ENCODE results near the gene ALG6. TPM values are rescaled to one million over a fixed set of nuclear protein-coding genes. Genes with fewer than 3 reads are reported as not detected.
A peak's percentile ranks its signal among the peaks of the same experiment; 100 is the strongest.
"Not testable (repeated sequence)": the region's sequence is repeated elsewhere in the genome, so short reads cannot be mapped to it uniquely, and the experiment has no call there.

The ALG6 gene
- total RNA-seq, 2 donors from 2014 or later: 25.9 to 26.9 TPM

- peaks cover 32% of the 10 kb centered on the region for H3K9me3 Mint-ChIP-seq
- H3K4me3 Mint-ChIP-seq: no peak overlapping the region
- no peaks in the 10 kb centered on the region for H3K27me3 ChIP-seq (ENCODE audit: control insufficient read depth, insufficient read depth, low read length, poor library complexity, severe bottlenecking)
- H3K36me3 ChIP-seq (ENCODE audit: control insufficient read depth, insufficient read depth, low read length): peaks cover 5% of the 10 kb centered on the region
- WGBS, 2 experiments (ENCODE audit: insufficient coverage in 1 of 2, insufficient read length in 1 of 2): 83% methylated on average over 3 of the region's 3 CpGs; no CpG with 5 or more reads in 1 of the 2 experiments
- no peaks in the 10 kb centered on the region for H3K4me1 Mint-ChIP-seq
- no peaks in the 10 kb centered on the region for H3K27me3 Mint-ChIP-seq (ENCODE audit: insufficient read depth)
- H3K9me3 ChIP-seq (ENCODE audit: control insufficient read depth, low read length): peaks cover 32% of the 10 kb centered on the region
- H3K36me3 Mint-ChIP-seq (ENCODE audit: low read depth): peaks cover 34% of the 10 kb centered on the region
- no peak overlapping the region for H3K9ac ChIP-seq (ENCODE audit: extremely low read depth, low read length, poor library complexity, severe bottlenecking)
- peak; percentile 55 for DNase-seq
- peak; percentile 64 for TF ChIP-seq CTCF (conservative IDR thresholded peaks at IDR 0.05)
- no peak overlapping the region for H3K27ac ChIP-seq (ENCODE audit: low read depth, low read length)
- no peak overlapping the region for H3K27ac Mint-ChIP-seq
- H3K4me3 ChIP-seq (ENCODE audit: low read length): no peak overlapping the region
- no peaks in the 10 kb centered on the region for H3K4me1 ChIP-seq (ENCODE audit: control insufficient read depth, insufficient read depth, low read length)
Measured at GRCh38 chr1:63466759-63467158, 99.3 kb downstream of the ALG6 start.

GRCh38 chr1:63468683-63469082 lies 101.3 kb downstream of the ALG6 start:
- H3K4me1 Mint-ChIP-seq: not testable (repeated sequence)

GRCh38 chr1:63475761-63476160 lies 108.3 kb downstream of the ALG6 start:
- WGBS, 2 experiments (ENCODE audit: insufficient coverage in 1 of 2, insufficient read length in 1 of 2): 71 to 92% methylated on average over 4 to 7 of the region's 7 CpGs
- H3K4me3 Mint-ChIP-seq: no peak overlapping the region
- Histone ChIP-seq H3K36me3 (ENCODE audit: control insufficient read depth, insufficient read depth, low read length) (peaks cover 14% of the 10 kb centered on the region), H3K9me3 (ENCODE audit: control insufficient read depth, low read length) (peaks cover 23% of the 10 kb centered on the region), H3K4me1 (ENCODE audit: control insufficient read depth, insufficient read depth, low read length) (no peaks in the 10 kb centered on the region), H3K9ac (ENCODE audit: extremely low read depth, low read length, poor library complexity, severe bottlenecking) (no peak overlapping the region), H3K27ac (ENCODE audit: low read depth, low read length) (no peak overlapping the region), H3K4me3 (ENCODE audit: low read length) (no peak overlapping the region), H3K27me3 (ENCODE audit: control insufficient read depth, insufficient read depth, low read length, poor library complexity, severe bottlenecking) (no peaks in the 10 kb centered on the region)
- DNase-seq: no peak
- H3K9me3 Mint-ChIP-seq: peaks cover 21% of the 10 kb centered on the region
- TF ChIP-seq CTCF (conservative IDR thresholded peaks at IDR 0.05): no peak
- no peak overlapping the region for H3K27ac Mint-ChIP-seq
- H3K36me3 Mint-ChIP-seq (ENCODE audit: low read depth): peaks cover 40% of the 10 kb centered on the region
- H3K4me1 Mint-ChIP-seq: no peaks in the 10 kb centered on the region
- no peaks in the 10 kb centered on the region for H3K27me3 Mint-ChIP-seq (ENCODE audit: insufficient read depth)

More at GRCh38 chr1:63468683-63469082, 101.3 kb downstream of the ALG6 start:
- not testable (repeated sequence) for H3K36me3 ChIP-seq (ENCODE audit: control insufficient read depth, insufficient read depth, low read length); H3K27me3 Mint-ChIP-seq (ENCODE audit: insufficient read depth); H3K27ac Mint-ChIP-seq; H3K9ac ChIP-seq (ENCODE audit: extremely low read depth, low read length, poor library complexity, severe bottlenecking); DNase-seq; H3K27me3 ChIP-seq (ENCODE audit: control insufficient read depth, insufficient read depth, low read length, poor library complexity, severe bottlenecking); H3K4me1 ChIP-seq (ENCODE audit: control insufficient read depth, insufficient read depth, low read length); H3K4me3 ChIP-seq (ENCODE audit: low read length); H3K4me3 Mint-ChIP-seq; H3K27ac ChIP-seq (ENCODE audit: low read depth, low read length)
- 96 to 100% methylated on average over 1 to 5 of the region's 5 CpGs for WGBS, 2 experiments (ENCODE audit: insufficient coverage in 1 of 2, insufficient read length in 1 of 2)
- H3K9me3 Mint-ChIP-seq: peaks cover 35% of the 10 kb centered on the region
- H3K36me3 Mint-ChIP-seq (ENCODE audit: low read depth): peaks cover 29% of the 10 kb centered on the region
- H3K9me3 ChIP-seq (ENCODE audit: control insufficient read depth, low read length): peaks cover 29% of the 10 kb centered on the region

GRCh38 chr1:63480057-63480456 lies 112.6 kb downstream of the ALG6 start:
- H3K36me3 ChIP-seq (ENCODE audit: control insufficient read depth, insufficient read depth, low read length): peaks cover 9% of the 10 kb centered on the region
- no peak overlapping the region for H3K27ac Mint-ChIP-seq
- peaks cover 6% of the 10 kb centered on the region for H3K9me3 ChIP-seq (ENCODE audit: control insufficient read depth, low read length)
- peaks cover 24% of the 10 kb centered on the region for H3K36me3 Mint-ChIP-seq (ENCODE audit: low read depth)
- no peaks in the 10 kb centered on the region for H3K27me3 ChIP-seq (ENCODE audit: control insufficient read depth, insufficient read depth, low read length, poor library complexity, severe bottlenecking)
- no peak for TF ChIP-seq CTCF (conservative IDR thresholded peaks at IDR 0.05)
- H3K27ac ChIP-seq (ENCODE audit: low read depth, low read length): no peak overlapping the region
- H3K4me3 Mint-ChIP-seq: no peak overlapping the region
- no peak overlapping the region for H3K9ac ChIP-seq (ENCODE audit: extremely low read depth, low read length, poor library complexity, severe bottlenecking)
- 67 to 95% methylated on average over 1 of the region's 1 CpG for WGBS, 2 experiments (ENCODE audit: insufficient coverage in 1 of 2, insufficient read length in 1 of 2)
- H3K4me3 ChIP-seq (ENCODE audit: low read length): no peak overlapping the region
- DNase-seq: no peak
- H3K27me3 Mint-ChIP-seq (ENCODE audit: insufficient read depth): no peaks in the 10 kb centered on the region
- H3K4me1 Mint-ChIP-seq: no peaks in the 10 kb centered on the region
- no peaks in the 10 kb centered on the region for H3K4me1 ChIP-seq (ENCODE audit: control insufficient read depth, insufficient read depth, low read length)
- H3K9me3 Mint-ChIP-seq: no peaks in the 10 kb centered on the region

Measured in endodermal cell (in vitro differentiated cells).